HFFc6 (cell line): ENCODE results near the gene BORCS5. TPM values are rescaled to one million over a fixed set of nuclear protein-coding genes. Genes with fewer than 3 reads are reported as not detected.

Source experiments
- DNase-seq: peaks from one replicate; pipeline ENCODE4 v3.0.0-alpha.2; 2018
- H3K27ac Mint-ChIP-seq: 2 replicates; pipeline ENCODE4 v1.8.0; 2020; ENCODE audit warnings: mild to moderate bottlenecking, mixed read lengths
- H3K27me3 Mint-ChIP-seq: 2 replicates; pipeline ENCODE4 v1.8.0; 2021; ENCODE audit warnings: mild to moderate bottlenecking, moderate library complexity, mixed read lengths; ENCODE audit not compliant: insufficient read depth
- H3K36me3 Mint-ChIP-seq: 2 replicates; pipeline ENCODE4 v1.8.0; 2021; ENCODE audit warnings: low read depth, mixed read lengths
- H3K4me1 Mint-ChIP-seq: 2 replicates; pipeline ENCODE4 v1.8.0; 2020; ENCODE audit warnings: low read depth, mixed read lengths
- H3K4me3 Mint-ChIP-seq: 2 replicates; pipeline ENCODE4 v1.8.0; 2020; ENCODE audit warnings: mild to moderate bottlenecking, moderate library complexity, mixed read lengths
- H3K9me3 Mint-ChIP-seq: 2 replicates; pipeline ENCODE4 v1.8.0; 2020; ENCODE audit warnings: mild to moderate bottlenecking, mixed read lengths
- total RNA-seq, 6 experiments: library from RNA; stranded (reverse); fragmentation: NEBNext Ultra II Directional; extraction: Animal tissue kit (Norgen Biotek cat#: 25700); gene quantifications; 2 replicates in 1 of 6; 3 replicates in 5 of 6; pipeline ENCODE4 v1.2.3, GENCODE V29; 2021
- TF ChIP-seq, protein P1 (sequence below): fragments of 200-600 bp; sonication (generic); IDR thresholded peaks from 2 replicates; pipeline ENCODE4 v1.5.0; 2021; ENCODE audit warnings: antibody characterized with exemption, mild to moderate bottlenecking

Gene BORCS5
- total RNA-seq, 6 experiments from 2014 or later: 8.7 to 13.9 (median 10.6) TPM

DNA sequence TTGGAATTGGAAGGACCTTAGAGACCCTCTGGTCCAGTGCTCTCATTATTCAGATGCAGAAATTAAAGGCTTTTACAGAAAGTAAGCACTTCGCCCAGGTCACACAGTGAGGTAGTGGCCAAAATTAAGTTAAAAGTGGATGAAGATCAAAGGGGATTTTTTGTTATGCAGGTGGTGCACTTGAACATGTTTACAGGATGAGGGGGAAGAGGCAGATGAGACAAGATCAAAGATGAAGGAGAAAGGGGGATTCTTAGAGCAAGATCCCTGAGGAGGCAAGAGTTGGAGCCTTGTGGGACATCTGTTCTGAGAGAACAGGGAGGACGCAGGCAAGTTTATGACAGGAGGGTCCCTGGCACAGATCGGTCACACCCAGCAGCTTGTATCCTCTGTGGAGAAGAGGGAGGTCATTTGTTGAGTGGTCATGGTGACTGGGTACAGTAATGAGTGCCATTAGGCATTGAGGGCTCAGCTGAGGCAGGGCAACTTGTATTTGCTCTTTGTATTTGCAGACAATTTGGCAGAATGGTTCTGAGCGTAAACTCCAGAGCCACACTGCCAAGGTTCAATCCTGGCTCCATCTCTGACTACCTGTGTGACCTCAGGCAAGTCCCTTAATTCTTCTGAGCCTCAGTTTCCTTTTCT lies 84.0 kb downstream of the BORCS5 start:
- Mint-ChIP-seq H3K4me3 (no peak overlapping the region), H3K27me3 (no peaks in the 10 kb centered on the region), H3K36me3 (peaks cover 30% of the 10 kb centered on the region), H3K9me3 (no peaks in the 10 kb centered on the region), H3K27ac (no peak overlapping the region), H3K4me1 (peaks cover 48% of the 10 kb centered on the region)
- no peak for DNase-seq
- TF ChIP-seq, protein P1, sequence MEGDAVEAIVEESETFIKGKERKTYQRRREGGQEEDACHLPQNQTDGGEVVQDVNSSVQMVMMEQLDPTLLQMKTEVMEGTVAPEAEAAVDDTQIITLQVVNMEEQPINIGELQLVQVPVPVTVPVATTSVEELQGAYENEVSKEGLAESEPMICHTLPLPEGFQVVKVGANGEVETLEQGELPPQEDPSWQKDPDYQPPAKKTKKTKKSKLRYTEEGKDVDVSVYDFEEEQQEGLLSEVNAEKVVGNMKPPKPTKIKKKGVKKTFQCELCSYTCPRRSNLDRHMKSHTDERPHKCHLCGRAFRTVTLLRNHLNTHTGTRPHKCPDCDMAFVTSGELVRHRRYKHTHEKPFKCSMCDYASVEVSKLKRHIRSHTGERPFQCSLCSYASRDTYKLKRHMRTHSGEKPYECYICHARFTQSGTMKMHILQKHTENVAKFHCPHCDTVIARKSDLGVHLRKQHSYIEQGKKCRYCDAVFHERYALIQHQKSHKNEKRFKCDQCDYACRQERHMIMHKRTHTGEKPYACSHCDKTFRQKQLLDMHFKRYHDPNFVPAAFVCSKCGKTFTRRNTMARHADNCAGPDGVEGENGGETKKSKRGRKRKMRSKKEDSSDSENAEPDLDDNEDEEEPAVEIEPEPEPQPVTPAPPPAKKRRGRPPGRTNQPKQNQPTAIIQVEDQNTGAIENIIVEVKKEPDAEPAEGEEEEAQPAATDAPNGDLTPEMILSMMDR: no peak

DNA sequence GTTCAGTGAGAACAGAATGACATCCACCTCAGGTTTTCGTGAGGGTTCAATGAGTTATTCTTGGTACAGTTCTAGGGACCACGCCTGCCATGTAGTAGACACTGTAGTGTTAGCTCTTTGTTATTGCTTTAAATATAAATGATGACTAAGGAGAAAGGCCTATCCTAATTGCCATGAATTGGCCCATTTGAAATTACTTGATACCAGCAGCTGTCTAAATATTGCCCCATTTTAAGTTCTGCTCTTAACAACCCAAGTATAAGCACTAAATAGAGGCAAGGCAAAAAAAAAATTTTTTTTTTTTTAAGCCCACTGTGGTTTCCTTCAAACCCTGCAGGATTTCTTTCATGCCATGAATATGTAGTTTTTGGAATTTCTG lies 84.5 kb downstream of the BORCS5 start:
- Mint-ChIP-seq H3K36me3 (peaks cover 27% of the 10 kb centered on the region), H3K27me3 (no peaks in the 10 kb centered on the region), H3K4me1 (peaks cover 51% of the 10 kb centered on the region), H3K9me3 (no peaks in the 10 kb centered on the region), H3K4me3 (no peak overlapping the region), H3K27ac (peak overlapping the region; percentile 88)
- no peak for DNase-seq
- TF ChIP-seq, protein P1: no peak

DNA sequence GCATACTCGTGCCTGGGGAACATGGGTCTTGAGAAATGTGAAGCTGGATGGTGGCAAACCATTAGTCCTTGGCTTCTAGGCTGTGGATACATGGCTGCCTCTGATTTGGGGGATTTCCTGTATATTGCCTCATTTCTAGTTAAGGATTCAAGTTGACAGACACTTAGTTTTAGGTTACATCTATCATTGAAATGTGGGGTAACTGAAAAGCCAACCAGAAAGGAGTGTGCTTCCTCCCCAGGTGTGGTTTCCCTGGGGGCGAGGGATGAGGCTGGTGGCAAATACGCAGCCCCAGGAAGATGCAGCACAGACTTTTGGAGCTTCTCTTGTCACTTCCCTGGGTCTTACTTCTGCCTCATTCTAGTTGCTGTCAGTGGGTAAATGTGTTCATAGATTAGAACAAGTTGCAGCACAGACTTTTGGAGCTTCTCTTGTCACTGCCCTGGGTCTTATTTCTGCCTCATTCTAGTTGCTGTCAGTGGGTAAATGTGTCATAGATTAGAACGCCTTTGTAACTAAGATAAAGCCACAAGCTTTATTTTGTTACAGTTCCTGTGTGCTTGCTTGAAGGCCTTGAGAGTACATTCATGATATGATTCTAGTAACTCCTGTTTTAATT lies 85.1 kb downstream of the BORCS5 start:
- peaks cover 48% of the 10 kb centered on the region for H3K4me1 Mint-ChIP-seq
- peak; percentile 35 for DNase-seq
- H3K4me3 Mint-ChIP-seq: peak overlapping the region; percentile 52
- no peaks in the 10 kb centered on the region for H3K27me3 Mint-ChIP-seq
- H3K9me3 Mint-ChIP-seq: no peaks in the 10 kb centered on the region
- H3K36me3 Mint-ChIP-seq: peaks cover 22% of the 10 kb centered on the region
- TF ChIP-seq, protein P1: no peak
- H3K27ac Mint-ChIP-seq: peak overlapping the region; percentile 88

DNA sequence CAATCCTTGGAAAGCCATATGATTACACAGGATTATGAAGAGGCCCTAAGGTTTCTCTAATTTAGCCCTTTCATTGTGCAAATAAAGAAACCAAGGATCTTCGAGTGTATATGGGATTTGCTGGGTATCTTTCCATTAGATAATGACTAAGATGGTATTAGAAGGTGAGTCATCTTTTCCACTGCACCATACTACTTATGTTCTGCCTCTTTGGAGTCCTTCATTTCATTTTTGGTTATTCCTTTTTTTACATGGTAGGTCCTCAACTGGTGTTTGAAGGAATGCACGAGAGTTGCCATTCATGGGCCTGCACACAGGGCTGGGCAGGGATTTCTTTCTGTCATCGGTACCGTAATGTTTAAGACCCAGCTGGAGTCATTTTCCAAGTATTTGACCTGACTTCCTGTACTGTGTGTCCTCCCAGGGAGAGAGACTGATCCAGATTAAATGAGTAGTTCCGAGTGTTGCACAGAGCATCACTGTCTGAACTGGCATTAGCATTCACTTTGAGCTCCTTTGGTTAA lies 85.7 kb downstream of the BORCS5 start:
- peaks cover 15% of the 10 kb centered on the region for H3K36me3 Mint-ChIP-seq
- peak overlapping the region; percentile 52 for H3K4me3 Mint-ChIP-seq
- no peaks in the 10 kb centered on the region for H3K9me3 Mint-ChIP-seq
- peak overlapping the region; percentile 88 for H3K27ac Mint-ChIP-seq
- no peaks in the 10 kb centered on the region for H3K27me3 Mint-ChIP-seq
- DNase-seq: peak; percentile 63
- H3K4me1 Mint-ChIP-seq: peaks cover 50% of the 10 kb centered on the region
- TF ChIP-seq, protein P1: no peak

DNA sequence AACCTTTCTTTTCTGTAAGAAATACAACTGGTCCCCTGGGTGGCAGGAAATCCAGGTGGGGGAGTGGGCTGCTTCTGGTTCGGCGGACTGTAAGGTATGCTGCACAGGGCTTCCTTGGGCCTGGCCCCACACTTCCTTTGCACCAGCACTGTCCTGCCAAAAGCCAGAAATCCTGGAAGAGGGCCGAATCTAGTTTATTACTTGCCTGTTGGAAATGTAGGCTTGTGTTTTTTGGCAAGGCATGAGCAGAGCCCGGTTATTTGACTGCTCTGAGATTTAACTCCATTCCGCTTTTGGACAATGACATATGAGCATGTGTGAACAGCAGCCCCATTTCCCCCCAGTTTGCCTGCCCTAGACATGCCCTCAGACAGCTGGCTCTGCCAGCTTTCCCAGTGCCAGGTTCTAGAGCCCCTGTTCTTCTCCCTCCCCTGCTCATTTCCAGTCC lies 86.6 kb downstream of the BORCS5 start:
- Mint-ChIP-seq H3K4me1 (peaks cover 50% of the 10 kb centered on the region), H3K36me3 (peaks cover 12% of the 10 kb centered on the region), H3K27me3 (no peaks in the 10 kb centered on the region), H3K27ac (peak overlapping the region; percentile 42), H3K9me3 (no peaks in the 10 kb centered on the region), H3K4me3 (no peak overlapping the region)
- DNase-seq: no peak
- TF ChIP-seq, protein P1: no peak
